DND-41 (cell line): ENCODE measurements around the gene TAP2.

Experiments
- CTCF ChIP-seq: IDR thresholded peaks from 2 replicates; pipeline ENCODE4 v1.5.1; 2012; ENCODE audit warnings: borderline replicate concordance, low read length, moderate library complexity, mild to moderate bottlenecking; ENCODE audit not compliant: poor library complexity, severe bottlenecking; ENCODE audit errors: extremely low read depth
- EZH2 ChIP-seq: IDR thresholded peaks from 3 replicates; pipeline ENCODE4 v1.6.1; 2012; ENCODE audit warnings: borderline replicate concordance, low read depth, mild to moderate bottlenecking, moderate library complexity, low read length, inconsistent platforms; ENCODE audit not compliant: severe bottlenecking

- TF ChIP-seq CTCF (no peak), EZH2 (no peak)
Observed at GRCh38 chr6:32836873-32837272, 1.7 kb downstream of the TAP2 start.
